Measurements from ENCODE around the gene METRN. TPM values are rescaled to one million over a fixed set of nuclear protein-coding genes. Genes with fewer than 3 reads are reported as not detected.

METRN gene
- total RNA-seq, 1 donor from 2014 or later, result 6.7 TPM

- ChIA-PET POLR2A (interaction anchor here (0.6 to 1.3 kb wide), 3 partner anchors 16 to 963 kb away, joined by 3 to 4 read pairs (median 4); partner anchors contain the start of gene ANTKMT), CTCF (no interaction called here)
- DNase-seq, result no peak
- Mint-ChIP-seq H3K9me3 (no peaks in the 10 kb centered on the region), H3K27me3 (no peaks in the 10 kb centered on the region), H3K27ac (no peak overlapping the region), H3K36me3 (ENCODE audit: low read depth) (peaks cover 5% of the 10 kb centered on the region), H3K4me1 (peaks cover 10% of the 10 kb centered on the region), H3K4me3 (no peak overlapping the region)
- ATAC-seq (ENCODE audit: low read depth), result no peak
- intact Hi-C loops (cut with micrococcal nuclease), result no loop called here
- TF ChIP-seq, protein P1, sequence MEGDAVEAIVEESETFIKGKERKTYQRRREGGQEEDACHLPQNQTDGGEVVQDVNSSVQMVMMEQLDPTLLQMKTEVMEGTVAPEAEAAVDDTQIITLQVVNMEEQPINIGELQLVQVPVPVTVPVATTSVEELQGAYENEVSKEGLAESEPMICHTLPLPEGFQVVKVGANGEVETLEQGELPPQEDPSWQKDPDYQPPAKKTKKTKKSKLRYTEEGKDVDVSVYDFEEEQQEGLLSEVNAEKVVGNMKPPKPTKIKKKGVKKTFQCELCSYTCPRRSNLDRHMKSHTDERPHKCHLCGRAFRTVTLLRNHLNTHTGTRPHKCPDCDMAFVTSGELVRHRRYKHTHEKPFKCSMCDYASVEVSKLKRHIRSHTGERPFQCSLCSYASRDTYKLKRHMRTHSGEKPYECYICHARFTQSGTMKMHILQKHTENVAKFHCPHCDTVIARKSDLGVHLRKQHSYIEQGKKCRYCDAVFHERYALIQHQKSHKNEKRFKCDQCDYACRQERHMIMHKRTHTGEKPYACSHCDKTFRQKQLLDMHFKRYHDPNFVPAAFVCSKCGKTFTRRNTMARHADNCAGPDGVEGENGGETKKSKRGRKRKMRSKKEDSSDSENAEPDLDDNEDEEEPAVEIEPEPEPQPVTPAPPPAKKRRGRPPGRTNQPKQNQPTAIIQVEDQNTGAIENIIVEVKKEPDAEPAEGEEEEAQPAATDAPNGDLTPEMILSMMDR (IDR thresholded peaks at IDR 0.05), result no peak
Observed at GRCh38 chr16:743794-744500, 29.0 kb downstream of the METRN start.

DNA sequence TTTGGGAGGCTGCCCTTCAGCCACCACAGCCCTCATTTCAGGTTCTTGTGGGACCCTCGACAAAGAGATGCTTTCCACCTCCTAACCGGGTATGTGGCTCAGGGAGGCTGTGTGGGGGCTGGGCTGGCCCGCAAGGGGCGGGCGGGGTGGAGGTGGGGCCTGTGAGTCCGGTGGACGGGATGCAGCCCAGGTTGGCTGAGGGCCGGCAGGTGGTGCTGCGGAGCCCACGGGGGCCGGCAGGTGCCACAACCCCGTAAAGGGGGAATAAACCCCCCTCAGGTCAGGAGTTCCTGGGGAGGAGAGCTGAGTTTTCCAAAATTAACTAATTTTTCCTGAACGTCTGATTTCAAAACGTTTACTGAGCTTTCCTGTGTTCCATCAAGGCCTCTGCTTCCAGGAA, 30.8 kb downstream of the METRN start:
- ATAC-seq (ENCODE audit: low read depth) (no peak), DNase-seq (no peak)
- intact Hi-C loops (cut with micrococcal nuclease), result no loop called here
- no peak overlapping the region for H3K4me3 Mint-ChIP-seq
- ChIA-PET POLR2A (interaction anchor here (0.8 kb wide), 1 partner anchor 170 kb away, joined by 3 read pairs; no protein-coding TSS in a partner anchor), CTCF (no interaction called here)
- no peak overlapping the region for H3K27ac Mint-ChIP-seq
- no peaks in the 10 kb centered on the region for H3K4me1 Mint-ChIP-seq
- H3K27me3 Mint-ChIP-seq, result no peaks in the 10 kb centered on the region
- H3K36me3 Mint-ChIP-seq (ENCODE audit: low read depth), result no peaks in the 10 kb centered on the region
- H3K9me3 Mint-ChIP-seq, result no peaks in the 10 kb centered on the region
- TF ChIP-seq, protein P1 (IDR thresholded peaks at IDR 0.05), result no peak

DNA sequence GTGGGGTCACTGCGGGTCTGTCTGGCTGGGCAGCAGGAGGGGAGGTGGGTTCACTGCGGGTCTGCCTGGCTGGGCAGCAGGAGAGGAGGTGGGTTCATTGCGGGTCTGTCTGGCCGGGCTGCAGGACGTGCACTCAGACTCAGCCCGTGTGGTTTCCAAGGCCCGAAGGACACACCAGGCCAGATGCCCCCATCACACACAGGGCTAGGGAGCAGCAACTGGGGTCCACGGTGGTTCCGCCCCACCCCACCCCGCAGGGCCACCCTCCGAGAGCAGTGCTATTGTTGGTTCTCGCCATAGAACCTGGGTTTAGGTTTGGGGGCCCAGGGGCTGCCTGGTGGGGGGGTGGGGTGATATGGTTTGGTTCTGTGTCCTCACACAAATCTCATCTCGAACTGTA, 31.7 kb downstream of the METRN start:
- POLR2A ChIA-PET, result no interaction called here
- intact Hi-C loops (cut with micrococcal nuclease), result no loop called here
- DNase-seq (no peak), ATAC-seq (ENCODE audit: low read depth) (no peak)
- Mint-ChIP-seq H3K27me3 (no peaks in the 10 kb centered on the region), H3K4me1 (no peaks in the 10 kb centered on the region), H3K9me3 (no peaks in the 10 kb centered on the region), H3K4me3 (no peak overlapping the region), H3K27ac (no peak overlapping the region), H3K36me3 (ENCODE audit: low read depth) (no peaks in the 10 kb centered on the region)
- TF ChIP-seq, protein P1 (IDR thresholded peaks at IDR 0.05), result no peak
- CTCF ChIA-PET, result no interaction called here

GRCh38 chr16:747978-748746, 33.2 kb downstream of the METRN start:
- Mint-ChIP-seq H3K9me3 (no peaks in the 10 kb centered on the region), H3K27ac (no peak overlapping the region), H3K4me1 (no peaks in the 10 kb centered on the region), H3K4me3 (no peak overlapping the region), H3K36me3 (ENCODE audit: low read depth) (no peaks in the 10 kb centered on the region), H3K27me3 (no peaks in the 10 kb centered on the region)
- no peak for DNase-seq
- TF ChIP-seq, protein P1 (IDR thresholded peaks at IDR 0.05), result no peak
- ChIA-PET CTCF (no interaction called here), POLR2A (no interaction called here)
- intact Hi-C loops (cut with micrococcal nuclease), result no loop called here
- no peak for ATAC-seq (ENCODE audit: low read depth)

GRCh38 chr16:749010-749409, 34.1 kb downstream of the METRN start:
- no peaks in the 10 kb centered on the region for H3K36me3 Mint-ChIP-seq (ENCODE audit: low read depth)
- ATAC-seq (ENCODE audit: low read depth) (no peak), DNase-seq (no peak)
- TF ChIP-seq, protein P1 (IDR thresholded peaks at IDR 0.05), result no peak
- H3K27ac Mint-ChIP-seq, result no peak overlapping the region
- no peaks in the 10 kb centered on the region for H3K27me3 Mint-ChIP-seq
- intact Hi-C loops (cut with micrococcal nuclease), result no loop called here
- POLR2A ChIA-PET, result no interaction called here
- no peaks in the 10 kb centered on the region for H3K4me1 Mint-ChIP-seq
- H3K4me3 Mint-ChIP-seq, result no peak overlapping the region
- CTCF ChIA-PET, result no interaction called here
- no peaks in the 10 kb centered on the region for H3K9me3 Mint-ChIP-seq

All from activated B cell treated with CpG ODN at 0.5 μM for 24 hours (primary cell).